HG03064 (cell line): ENCODE data around the gene KIF17.

Experiments used
- ATAC-seq: cut with Tn5 transposase; IDR thresholded peaks from one replicate; pipeline ENCODE4 v1.9.1; 2021; ENCODE audit warnings: low read depth; ENCODE audit not compliant: unreplicated experiment

The KIF17 gene

DNA sequence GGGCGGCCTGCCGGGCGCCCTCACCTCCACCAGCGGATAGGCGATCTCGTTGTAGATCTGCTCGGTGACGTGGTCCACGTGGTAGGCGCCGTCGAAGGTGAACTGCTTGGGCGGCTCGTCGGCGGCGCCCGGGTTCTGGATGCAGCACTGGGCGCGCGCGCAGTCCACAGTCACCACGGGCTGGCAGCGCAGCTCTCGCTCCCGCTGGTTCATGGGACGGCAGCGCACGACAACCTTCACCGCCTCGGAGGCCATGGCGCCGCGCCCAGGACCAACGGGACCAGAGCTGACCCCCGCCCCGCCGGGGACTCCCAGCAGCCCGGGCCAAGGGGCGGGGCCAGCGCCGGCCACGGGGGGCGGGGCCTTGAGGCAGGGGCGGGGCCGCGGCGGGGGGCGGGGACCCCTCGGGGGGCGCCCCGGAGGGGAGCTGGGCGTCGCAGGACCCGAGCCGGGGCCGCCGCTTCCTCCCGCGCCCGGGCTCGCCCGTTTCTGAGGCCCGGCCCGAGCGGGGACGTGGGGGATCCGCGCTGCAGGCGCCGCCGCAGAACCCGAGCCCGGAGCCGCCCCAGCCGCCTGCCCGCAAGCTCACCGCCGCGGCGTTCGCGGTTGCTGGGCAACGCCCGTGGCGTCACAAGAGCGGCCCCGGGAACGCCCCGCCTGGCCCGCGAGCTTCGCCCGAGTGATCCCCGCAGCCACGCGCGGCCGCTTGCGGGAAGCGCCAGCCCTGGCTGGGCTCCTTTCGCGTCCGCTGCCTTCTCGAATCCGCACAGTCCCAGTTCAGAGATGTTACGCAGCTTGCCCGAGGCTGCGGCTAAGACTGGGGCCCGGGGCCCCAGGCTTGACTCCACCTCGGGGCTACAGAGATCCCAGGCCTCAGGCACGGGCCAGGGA is at the start of gene KIF17:
KIF17 (minus strand) TSS at position 556 of the 891 bp plus-strand sequence; CDS start at position 255, 301 bp downstream.
- no peak for ATAC-seq

DNA sequence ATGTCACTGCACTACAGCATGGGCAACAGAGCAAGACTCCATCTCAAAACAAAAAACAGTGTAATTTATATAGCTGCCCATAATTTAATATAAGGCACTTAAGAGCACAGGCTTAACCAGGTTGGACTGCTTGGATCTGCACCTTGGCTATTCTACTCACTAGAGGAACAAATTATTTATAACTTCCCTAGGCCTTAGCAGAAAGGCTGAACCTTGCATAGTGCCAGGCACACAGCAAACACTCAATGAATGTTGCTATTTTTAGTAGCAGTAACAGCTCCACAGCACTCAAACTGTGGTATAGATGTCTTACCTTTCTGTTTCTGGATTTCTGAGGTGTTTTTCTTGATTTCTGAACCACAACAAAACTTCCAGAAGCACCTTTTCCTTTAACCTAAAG is 49.5 kb upstream of the KIF17 start:
- ATAC-seq, result no peak

DNA sequence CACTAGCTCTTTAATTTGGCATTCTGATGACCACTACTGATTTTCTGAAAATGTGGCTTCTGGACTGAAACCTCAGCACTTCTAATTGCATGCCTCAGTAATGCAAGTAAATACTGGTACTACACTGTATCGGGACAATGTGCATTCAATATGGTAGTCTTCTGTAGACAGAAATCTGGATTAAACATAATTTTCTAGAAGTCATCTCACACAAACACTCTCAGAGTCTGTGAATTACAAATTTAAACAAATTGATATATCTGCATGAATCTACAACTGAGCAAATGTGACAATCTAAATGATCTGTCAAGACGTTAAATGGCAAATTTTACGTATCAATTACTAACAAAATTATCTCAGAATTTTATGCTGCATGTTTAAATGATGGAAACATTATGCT is 45.6 kb upstream of the KIF17 start:
- ATAC-seq, result no peak

DNA sequence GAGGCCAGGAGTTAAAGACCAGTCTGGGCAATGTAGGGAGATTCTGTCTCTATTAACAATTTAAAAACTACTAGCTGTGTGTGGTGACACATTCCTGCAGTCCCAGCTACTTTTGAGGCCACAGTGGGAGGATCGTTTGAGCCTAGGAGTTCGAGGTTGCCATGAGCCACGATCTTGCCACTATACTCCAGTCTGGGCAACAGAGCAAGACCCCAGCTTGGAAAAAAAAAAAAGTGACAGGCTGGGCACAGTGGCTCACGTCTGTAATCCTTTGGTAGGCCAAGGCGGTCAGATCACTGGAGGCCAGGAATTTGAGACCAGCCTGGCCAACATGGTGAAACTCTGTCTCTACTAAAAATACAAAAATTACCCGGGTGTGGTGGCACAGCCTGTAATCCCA is 42.5 kb upstream of the KIF17 start:
- ATAC-seq, result no peak

DNA sequence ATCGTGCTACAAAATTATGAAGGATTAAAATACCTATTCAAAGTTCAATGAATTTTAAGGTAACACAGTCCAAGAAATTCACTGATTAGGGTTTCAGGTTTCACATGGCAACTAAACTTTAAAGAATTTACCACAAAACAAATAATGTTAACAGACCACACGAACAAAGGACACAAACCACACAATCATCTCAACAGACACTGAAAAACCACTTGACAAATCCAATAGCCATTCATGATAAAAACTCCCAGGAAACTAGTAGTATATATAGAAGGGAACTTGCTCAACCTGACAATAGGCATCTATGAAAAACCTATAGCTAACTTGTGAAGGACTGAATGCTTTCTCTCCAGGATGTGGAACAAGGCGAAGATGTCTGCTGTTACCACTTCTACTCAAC is 35.8 kb upstream of the KIF17 start:
- no peak for ATAC-seq

DNA sequence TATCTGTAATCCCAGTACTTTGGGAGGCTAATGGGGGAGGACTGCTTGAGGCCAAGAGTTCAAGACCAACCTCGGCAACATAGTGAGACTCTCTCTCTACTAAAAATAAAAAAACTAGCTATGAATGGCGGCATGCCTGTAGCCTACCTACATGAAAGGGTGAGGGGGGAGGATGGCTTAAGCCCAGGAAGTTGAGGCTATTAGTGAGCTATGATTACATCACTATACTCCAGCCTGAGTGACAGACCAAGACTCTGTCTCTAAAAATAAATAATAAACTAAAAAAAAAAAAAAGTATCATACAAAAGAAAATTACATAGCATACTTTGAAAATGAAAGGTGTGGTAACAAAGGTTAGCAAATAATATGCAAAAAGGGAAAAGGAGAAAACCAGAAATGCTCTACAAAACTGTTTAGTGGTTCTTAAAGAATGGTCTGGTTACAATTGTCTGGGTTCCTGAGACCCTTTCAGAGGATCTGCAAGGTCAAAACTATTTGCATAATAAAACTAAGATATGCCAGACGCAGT is 33.7 kb upstream of the KIF17 start:
- ATAC-seq, result no peak

DNA sequence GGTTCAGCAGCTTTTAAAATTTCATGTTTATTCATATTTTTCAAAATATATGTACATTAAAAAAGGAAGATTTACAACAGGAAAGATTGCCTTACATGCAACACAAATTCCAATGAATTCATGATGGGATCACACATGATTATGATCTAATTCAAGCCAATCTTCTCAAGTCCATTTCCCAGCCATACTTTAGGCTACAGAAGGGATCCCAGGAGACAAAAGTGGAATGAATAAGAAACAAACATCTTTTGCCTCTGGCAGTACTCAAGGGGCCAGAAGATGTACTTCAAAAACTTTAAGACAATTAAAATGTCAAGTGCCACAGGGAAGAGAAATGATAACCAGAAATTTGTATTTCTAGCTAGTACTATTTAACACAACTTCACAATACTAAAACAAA is 24.9 kb upstream of the KIF17 start:
- ATAC-seq, result no peak

DNA sequence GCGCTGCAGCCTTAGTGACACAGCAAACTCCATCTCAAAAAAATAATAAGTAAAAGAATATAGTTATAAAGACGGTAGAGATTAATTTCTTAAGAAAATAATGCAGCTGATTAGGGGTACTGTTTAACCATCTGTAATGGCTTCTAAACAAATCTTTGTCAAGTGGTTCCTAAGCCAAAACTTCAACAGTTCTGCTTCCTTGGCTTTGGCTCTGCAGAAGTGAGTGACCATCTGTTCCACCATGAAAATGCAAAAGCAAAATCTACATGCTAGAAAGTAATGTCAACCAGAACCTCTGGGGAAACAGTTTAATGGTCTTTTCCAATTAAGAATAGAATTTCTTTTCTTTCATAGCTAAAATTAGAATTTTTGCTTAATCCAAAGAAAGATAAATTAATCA is 23.0 kb upstream of the KIF17 start:
- ATAC-seq, result no peak

DNA sequence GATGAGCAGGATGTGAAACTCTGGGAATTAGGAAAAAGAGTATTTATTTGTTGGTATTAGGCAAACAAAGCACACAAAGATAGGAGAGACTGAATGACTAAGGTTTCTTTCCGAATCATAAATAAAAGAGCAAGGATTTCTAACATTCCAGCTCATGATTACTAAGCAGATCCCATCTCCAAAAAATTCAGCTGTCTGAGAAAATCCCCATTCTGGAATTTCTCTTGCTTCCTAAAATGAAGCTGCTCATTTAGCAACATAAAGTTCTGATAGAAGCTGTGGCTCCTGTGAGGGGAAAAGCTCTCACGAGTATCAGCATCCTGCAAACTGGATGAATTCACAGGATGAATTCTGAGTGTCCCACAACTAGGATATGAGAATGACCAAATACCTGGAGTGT is 21.4 kb upstream of the KIF17 start:
- ATAC-seq, result no peak

DNA sequence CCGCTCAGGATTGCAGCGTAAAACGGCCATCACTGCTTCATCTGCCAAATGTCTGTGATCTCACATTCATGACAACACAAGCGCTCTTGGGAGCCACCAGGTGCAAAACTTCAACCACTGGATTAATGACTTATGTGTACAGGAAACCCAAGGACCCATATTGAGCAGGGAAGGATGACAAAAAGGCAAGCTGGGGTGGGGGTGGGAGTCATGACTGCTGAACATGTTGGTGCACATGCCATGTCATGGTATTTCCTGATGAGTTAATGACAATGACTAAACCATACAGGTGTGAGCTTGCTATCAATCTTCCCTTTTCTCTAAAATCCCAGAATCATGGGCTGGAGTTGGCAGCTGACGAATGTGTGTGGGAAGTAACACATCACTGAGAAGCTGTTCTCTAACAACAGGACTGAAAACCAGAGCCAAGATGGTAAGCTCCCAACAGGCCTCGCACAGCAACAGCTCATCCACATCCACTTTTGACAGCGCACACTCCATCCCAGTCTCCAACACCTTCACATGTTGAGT is 17.8 kb upstream of the KIF17 start:
- ATAC-seq, result no peak

DNA sequence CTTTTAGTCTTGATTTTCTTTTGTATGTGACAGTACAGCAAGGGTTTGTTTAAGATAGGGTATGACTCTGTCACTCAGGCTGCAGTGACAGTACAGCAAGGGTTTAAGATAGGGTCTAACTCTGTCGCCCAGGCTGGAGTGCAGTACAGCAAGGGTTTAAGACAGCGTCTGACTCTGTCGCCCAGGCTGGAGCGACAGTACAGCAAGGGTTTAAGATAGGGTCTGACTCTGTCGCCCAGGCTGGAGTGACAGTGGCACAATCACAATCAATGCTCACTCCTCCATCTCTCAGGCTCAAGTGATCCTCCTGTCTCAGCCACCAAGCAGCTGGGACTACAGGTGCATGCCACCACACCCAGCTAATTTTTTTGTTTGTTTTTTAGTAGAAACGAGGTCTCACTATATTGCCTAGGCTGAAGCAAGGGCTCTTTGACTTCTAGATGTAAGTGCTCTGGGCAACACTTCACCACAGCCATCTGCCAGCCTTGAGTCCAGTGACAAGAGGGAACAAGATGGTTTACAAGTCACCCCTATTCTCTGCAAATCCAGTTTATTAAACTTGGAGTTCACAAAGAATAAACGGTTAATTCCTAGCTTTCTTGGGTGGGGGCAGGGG is 15.7 kb upstream of the KIF17 start:
- no peak for ATAC-seq

DNA sequence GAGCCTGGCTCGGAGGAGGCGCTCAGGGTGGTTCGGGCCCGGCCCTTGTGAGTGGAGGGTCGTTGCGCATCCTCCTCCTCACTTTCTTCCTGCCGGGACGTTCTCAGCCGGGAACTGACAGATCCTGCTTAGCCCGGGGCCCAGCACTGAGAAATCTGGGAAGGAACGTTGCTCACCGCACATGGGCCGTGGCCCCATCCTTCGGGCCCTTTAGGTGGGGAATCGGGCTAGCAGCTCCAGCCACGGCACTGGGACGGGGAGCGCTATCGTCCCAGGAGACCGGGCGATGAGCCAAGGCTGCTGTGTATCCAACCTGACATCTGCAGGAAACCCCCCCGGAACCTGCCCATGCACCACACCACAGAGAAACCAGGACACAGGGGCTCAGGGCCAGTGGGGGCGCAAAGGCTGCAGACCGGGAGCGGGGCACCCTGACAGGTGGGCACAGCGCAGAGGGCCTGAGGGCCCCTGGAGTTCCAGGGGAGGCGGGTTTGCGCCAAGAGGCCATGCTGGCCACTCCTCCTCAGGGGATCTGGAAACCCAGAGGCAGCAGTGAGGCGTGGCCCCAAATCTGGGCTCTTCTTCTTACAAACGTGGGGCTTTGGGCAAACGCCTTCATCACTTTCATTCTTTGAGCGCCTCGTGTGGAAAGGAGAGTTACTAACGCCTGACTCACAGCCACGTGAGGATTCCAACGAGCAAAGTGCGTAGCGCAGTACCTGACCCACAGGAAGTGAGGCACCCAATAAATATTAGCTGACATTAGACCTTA is 15.0 kb upstream of the KIF17 start, which contains the start of gene SH2D5:
SH2D5 (minus strand) TSS at position 116 of the 772 bp plus-strand sequence. CDS start 4,659 bp downstream, outside the sequence.
- ATAC-seq, result peak; percentile 40

DNA sequence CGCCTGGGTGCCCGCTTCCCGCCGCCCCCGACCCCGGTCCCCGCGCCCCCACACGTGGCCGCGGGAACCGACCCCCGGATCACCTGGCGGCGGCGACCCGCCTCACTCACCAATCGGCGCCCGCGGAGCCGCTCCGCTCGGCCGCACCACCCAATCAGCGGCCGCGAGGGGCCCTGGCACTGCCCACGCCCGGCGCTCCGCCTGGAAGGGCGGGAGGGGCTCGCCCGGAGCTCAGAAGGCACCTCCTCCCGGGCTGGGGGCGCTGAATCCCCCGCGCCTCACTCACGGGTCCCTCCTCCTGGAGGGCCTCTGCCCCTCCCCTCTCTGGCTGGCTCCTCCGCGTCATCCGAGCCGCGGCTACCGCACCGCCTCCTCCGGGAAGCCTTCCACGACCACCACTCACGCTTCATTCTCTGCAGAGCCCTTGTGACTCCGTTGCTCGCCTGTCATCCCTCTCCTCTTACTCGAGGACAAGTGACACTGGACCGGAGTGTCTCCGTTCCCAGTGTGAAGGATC is 14.3 kb upstream of the KIF17 start:
- no peak for ATAC-seq

DNA sequence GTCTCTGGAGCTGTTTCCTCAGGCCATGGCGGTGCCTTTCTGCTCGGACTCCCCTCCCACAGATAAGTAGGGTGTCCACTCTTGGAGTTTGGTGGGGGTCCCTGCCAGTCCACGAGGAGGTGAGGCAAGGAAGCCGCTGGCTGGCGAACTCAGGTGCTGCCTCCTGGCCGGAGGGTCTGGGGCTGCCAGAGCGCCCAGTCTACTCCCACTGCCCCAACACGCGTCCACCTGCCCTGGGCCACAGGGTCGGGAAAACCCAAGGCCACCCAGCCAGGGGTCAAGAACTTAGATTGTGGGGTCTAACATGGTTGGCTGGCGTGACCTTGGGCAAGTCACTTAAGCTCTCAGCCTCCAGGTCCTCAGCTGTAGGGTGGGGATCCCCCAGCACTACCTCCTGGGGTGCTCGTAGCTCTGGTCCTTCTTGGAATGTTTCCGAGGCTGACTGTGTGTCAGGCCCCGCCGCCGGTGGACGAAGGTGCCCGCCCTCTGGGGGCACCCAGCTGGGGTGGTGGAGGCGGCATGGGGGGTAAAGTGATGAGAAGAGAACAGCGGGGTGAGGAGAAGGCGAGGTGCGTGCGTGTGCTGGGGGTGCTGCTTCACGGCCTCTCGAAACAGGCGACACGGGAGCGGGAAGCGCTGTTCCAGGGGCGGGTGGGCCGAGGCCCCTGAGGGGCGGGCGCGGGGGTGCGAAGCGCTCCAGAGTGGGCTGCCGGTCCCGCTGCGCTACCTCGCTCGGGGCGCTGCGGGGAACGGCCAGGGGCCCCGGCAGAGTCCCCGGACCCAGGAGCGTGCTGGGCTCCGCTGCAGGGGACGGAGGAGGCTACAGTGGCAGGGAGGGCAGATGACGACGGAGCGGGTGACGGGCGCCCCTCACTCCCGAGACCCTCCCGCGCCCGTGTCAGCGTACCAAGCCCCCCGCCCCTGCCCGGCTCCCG is 13.5 kb upstream of the KIF17 start:
- ATAC-seq, result no peak

DNA sequence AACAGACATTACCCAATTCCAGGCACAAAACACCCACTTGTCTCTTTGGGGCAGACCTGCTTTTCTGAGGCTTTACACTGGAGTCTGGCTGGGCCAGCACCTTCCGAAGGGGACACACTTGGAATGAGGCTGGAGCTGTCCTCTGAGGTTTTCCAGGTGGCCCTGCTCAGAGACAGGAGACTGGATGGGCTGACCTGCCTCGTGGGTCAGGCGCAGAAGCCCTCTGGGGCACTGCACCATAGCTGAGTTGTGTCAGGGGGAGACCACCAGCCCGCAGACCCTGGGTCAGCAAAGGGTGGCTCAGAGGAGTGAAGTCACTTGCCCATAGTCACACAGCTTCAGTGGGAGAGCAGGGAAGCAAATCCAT is 12.9 kb upstream of the KIF17 start:
- no peak for ATAC-seq

DNA sequence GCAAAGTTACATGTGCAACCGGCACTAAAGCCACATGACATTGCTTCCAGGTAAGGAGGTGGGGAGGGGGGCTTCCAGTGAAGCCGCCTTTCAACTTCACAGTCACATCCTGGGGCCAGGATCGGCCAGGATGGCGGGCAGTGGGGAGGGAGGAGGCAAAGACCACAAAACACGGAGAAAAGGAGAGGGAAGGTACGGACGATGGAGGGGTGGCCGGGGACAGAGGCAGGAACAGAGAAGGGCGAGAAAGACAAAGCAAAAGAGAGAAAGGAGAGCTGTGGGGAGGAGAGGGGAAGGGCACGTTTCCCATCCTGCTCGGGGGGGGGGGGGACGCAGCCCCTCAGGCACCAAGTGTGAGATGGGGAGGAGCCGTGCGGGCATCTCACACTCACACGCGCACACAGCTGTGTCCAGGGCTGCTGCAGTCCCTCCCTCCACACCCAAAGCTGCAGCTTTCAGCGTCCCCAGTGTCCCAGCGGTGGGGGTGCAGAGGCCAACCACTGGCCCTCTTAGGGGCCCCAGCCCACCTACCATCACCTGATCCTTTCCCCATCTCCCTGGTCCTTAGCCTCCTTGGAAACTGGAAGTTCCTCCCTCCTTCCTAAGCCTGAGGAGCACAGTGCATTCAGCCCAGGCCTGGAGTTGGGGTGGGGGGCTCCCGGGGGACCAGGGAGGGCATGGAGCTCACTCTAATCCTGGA is 12.3 kb upstream of the KIF17 start:
- no peak for ATAC-seq

DNA sequence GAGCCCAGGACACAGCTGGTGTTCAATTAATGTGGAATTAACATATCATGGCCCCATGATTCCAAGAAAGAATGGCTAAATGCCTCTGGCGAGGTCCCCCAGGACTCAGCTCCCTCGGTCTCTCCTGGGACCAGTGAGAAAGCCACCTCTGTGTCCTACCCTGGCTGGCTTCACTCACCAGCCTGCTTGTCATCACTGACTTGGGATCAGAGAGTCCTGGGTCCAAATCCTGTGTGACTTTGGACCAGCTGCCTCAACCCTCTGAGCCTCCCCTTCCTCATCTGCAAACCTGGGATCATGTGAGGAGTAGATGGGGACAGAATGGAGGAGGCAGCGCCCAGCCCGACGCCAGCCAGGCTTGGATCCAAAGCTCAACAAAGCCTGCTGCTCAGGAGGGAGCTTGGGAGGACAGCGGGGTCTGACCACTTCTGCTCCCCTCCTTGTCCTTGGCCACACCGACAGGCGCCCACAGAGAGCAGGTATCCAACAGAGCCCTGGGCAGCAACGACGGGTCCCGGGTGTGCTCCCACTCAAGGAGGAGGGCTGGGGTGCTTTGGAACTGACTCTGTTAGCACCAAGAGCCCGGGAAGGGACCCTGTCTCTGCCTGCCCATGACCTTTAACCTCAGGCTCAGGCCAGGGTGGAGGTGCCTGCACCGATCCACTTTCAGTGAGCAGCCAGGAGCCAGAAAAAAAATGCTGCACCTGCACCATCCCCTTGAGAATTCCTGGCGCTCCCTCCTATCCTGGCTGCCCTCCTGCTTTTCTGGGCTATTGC is 11.5 kb upstream of the KIF17 start:
- ATAC-seq, result no peak
